HG02884 (cell line): ENCODE results near the gene CDKAL1.

Experiments
- ATAC-seq: cut with Tn5 transposase; IDR thresholded peaks from one replicate; pipeline ENCODE4 v1.9.1; 2021; ENCODE audit warnings: mild to moderate bottlenecking, moderate library complexity; ENCODE audit not compliant: unreplicated experiment

Gene CDKAL1

DNA sequence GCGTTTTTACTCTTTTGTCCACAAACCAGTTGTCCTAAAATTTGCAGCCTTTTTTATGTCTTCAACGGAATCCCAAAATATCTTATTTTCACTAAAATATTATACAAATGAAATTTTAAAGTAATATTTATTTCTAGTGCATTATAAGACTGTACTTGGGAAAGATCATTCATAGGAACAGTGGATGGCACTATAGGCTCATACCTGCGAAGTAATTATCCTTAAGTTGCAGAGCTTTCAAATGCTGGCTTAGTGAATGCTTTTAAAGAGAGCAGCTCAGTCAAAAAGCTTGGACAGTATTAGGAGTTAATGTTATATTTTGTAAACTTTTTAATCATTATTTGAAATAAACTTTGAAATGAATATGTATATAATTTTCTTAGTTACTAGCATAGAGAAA lies 254.9 kb downstream of the CDKAL1 start:
- ATAC-seq = no peak

DNA sequence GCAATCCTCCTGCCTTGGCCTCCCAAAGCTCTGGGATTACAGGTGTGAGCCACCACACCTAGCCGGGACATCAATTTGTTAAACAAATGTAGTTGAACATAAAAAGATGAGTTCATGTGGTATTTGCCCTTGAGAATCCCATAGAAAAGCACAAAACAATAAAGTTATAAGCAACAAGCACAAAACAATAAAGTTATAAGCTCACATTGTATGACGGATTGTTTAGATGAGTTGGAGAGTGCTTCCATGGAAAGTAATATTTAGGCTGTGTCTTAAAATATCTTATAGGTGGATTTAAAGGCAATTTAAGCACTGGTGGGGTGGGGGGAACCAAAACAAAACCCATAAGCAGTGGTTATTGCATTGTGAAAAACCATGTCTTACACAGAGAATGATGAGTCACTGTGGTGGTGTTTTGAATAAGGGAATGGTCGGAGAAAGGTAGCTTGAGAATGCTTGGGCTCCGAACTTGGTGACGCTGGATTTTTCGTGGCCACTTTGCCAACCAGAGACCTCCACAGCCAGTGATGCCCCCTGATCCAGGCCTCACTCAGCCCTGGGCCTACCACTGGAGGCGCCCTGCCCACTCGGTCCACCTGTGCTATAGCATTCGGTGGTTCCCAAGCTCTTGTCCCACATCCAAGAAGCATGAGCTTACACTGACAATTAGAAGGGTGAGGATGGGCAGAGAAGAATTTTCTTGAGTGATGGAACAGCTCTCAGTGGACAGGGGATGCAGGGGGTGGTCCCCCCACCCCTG lies 256.0 kb downstream of the CDKAL1 start:
- no peak for ATAC-seq

DNA sequence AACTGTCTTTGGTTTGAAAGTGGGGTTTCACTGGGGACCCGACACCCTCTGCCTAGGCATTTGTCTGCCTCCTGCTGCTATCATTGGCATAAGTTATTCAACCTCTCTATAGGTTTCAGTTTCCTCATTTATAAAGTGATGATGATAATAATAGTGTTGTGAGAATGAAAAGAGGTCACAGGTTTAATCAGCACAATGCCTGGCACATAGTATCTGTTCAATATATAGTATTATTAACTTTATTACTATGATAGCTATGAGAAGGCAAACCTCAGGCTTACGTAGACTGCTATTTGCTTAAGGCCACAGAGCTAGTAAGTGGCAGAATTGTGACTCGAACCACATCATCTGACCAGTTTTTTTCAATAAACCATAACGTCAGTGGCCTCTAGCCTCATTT lies 256.8 kb downstream of the CDKAL1 start:
- ATAC-seq = no peak

GRCh38 chr6:20791944-20792343 lies 257.7 kb downstream of the CDKAL1 start:
- ATAC-seq = no peak

DNA sequence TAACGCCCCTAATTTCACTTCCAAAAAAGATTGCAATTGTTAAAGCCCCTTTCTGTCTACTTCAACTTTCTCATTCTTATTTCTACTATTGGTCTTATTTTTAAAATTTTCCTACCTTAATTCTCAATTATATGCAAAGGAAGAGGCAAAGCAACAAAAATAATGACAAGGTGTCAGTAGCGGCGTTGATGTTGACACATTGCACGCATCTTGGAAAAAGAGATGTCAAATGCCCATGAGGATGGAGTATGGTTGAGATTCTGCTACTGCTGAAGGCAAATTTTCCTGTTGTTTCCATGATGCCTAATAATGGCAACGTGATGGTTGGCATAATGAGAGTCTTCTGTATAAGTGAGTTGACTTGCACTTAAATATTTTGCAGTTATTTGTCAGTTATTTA lies 258.9 kb downstream of the CDKAL1 start:
- ATAC-seq = no peak

DNA sequence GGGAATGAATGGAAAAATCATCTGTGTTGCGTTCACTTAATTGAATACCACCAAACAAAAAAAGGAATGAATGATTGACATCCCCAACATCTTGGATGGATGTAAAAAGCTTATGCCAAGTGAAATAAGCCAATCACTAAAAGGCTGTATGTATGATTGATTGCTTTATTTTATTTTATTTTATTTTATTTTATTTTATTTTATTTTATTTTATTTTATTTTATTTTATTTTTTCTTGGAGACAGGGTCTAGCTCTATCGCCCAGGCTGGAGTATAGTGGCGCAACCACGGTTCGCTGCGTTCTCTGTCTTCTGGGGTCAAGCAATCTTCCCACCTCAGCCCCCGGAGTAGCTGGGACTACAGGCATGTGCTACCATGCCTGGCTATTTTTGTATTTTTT lies 263.3 kb downstream of the CDKAL1 start:
- no peak for ATAC-seq

DNA sequence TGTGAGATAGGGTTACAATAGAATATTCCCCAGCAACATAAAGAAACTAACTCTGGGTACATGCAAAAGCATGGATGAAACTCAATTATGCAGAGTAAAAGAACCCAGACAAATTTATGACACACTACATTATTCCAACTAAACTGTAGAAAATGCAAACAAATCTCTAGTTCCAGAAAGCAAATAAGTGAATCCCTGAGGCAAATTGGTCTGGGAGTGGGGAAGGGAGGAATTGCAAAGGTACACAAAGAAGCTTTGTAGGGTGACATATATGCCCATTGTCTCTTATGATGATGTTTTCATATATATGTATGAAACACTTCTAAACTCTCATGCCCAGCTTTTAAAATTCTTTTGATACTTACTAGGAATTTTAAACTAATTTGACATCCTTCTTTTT lies 266.0 kb downstream of the CDKAL1 start:
- ATAC-seq = no peak

DNA sequence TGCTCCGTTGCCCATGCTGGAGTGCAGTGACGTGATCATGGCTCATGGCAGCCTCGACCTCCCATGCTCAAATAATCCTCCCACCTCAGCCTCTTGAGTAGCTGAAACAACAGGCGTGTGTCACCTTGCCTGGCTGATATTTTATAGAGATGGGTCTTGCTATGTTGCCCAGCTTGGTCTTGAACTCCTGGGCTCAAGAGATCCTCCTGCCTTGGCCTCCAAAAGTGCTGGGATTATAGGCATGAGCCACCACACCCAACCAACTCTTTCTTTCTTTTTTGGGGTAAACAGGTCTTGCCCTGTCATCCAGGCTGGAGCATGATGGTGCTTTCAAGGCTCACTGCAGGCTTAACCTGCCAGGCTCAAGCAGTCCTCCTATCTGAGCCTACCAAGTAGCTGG lies 266.4 kb downstream of the CDKAL1 start:
- ATAC-seq = no peak

DNA sequence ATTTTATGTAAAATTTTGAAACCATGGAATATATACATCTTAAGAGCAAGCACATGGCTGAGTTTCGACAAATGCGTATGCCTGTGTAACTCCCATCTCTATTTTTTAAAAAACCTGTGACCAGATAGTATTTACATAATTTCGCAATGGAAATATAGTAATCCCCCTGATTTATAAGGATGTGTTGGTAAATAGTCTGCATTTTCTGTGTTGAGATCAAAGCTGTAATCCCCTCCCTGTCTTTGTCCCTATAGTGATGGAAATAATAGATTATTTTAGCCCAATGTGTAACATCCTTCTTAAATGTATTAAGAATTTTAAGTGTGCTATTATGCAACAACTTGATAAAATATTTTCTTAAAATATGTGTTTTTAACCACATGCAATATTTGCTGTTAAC lies 267.3 kb downstream of the CDKAL1 start:
- ATAC-seq = no peak

DNA sequence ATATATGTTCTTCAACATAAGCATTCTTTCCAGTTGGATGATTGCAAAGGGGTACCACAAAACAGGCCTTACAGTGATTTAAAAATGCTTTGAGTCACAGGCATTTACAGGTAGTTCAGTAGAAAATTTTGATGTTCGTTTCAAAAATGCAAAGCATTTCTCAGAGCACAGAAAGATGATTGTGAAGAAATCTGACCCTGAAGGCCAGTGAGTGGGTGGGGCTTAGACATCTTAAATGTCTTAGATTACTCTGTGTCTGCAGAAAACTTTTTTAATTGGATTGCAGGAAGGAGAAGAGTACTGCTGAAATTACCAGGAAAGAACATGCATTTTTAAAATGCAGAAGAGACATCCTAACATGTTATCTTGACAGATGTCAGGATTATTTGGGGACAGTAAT lies 268.3 kb downstream of the CDKAL1 start:
- no peak for ATAC-seq

- peak; percentile 62 for ATAC-seq
Measured at GRCh38 chr6:20805021-20805420, 270.8 kb downstream of the CDKAL1 start.

DNA sequence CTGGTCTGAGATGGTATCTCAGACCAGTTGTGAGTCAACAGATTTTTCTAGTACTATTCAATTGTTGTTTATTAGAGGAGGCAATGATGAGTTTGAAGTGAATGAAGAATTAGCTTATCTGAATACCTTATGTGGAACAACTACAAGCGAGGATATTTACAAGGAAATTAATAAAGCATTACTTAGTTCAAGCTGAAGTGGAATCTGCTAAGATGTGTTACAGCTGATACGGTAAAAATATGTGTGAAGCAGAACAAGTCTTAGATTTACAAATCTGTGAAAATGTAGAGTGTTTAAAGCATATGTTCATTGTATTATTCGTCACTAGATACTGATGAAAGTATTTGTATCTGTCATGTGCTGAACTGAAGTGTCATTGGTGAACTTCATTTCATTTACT lies 272.4 kb downstream of the CDKAL1 start:
- no peak for ATAC-seq

DNA sequence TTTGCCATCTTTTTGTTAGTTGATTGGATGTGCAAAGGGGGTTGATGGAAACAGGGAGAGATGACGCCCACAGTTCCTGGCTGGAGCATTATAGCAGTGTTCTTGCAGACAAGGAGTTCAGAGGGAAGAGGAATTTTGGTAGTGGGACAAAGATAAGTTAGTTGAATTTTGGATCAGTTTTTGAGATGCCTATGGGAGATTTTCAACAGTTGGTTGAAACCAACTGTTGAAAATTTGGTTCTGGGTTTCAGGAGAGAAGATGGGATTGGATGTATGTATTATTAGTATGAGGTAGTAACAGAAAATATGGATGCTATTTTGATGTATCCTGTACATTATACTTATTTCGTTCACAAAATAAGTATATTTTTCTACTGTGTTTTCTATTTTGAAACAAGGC lies 274.2 kb downstream of the CDKAL1 start:
- no peak for ATAC-seq

DNA sequence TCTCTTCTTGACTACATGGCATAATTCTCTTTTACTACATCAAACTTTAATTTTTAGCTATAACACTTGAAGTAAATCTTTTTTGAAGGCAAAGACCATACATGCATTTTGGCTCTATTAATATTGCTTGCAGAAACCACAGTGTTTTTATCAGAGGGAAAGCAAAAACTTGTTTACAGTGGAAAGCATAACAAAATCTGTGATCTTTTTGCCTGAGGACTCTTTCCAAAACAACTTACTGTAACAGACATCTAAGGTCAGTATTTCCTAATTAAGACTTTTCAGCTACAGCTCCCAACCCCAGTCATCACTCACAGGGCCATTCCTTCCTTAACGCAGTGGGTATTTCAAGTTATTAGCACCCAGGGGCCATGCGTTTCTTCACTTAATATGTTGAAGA lies 274.7 kb downstream of the CDKAL1 start:
- ATAC-seq = no peak

DNA sequence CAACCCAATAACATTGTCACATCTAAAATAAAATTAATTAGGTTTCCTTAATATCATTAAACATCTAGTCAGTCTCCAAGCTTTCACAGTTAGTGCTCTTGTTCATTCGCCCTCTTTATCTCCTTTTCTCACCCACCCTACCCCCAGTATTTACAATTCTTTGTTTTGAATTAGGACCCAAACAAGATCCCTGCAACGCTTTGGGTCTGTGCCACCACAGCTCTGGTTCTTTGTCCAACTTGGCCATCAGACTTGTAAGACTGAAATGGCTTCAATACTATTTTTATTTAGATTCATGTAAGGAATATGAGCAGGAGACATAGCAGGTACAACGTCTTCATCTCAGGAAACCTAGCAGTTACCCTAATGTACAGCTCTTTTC lies 276.5 kb downstream of the CDKAL1 start:
- ATAC-seq = no peak

DNA sequence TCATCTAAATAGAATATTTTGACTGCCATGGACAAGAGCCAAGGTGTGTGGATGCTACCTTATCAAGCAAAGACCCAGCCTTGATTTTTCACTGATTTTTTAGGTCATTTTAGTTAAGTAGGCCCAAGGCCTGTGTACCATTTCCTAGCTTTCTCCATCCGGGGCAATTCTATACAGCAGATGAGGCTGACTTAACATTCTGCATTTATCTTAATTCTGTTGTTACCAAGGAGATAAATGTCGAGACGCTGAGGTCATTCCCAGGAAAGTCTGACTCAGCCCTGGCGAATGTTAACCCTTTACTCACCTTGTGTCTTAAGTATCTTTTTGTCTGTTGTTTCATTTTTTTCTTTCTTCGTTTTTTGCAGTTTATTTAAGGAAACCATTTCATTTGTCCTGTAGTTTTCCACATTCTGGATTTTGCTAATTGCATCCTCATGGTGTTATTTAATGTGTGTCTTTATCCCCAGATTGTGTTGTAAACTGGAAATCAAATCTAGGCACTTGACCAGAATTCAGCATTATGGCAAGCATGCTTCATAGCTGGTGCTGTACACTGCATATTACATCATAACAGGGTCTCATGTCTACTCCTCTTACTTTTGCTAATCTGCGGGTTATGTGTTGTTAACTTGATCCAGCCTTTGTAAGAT lies 277.0 kb downstream of the CDKAL1 start:
- ATAC-seq = no peak

GRCh38 chr6:20812776-20813175 lies 278.5 kb downstream of the CDKAL1 start:
- no peak for ATAC-seq

GRCh38 chr6:20814494-20814893 lies 280.2 kb downstream of the CDKAL1 start:
- no peak for ATAC-seq

- no peak for ATAC-seq
Measured at GRCh38 chr6:20816126-20816525, 281.9 kb downstream of the CDKAL1 start.

- no peak for ATAC-seq
Measured at GRCh38 chr6:20817806-20818320, 283.6 kb downstream of the CDKAL1 start.

- no peak for ATAC-seq
Measured at GRCh38 chr6:20819774-20820400, 285.6 kb downstream of the CDKAL1 start.

- no peak for ATAC-seq
Measured at GRCh38 chr6:20826378-20826777, 292.1 kb downstream of the CDKAL1 start.
